ENCODE measurements around the gene RETN.
A peak's percentile ranks its signal among the peaks of the same experiment; 100 is the strongest.

RETN gene

GRCh38 chr19:7689165-7689564 is 20.3 kb downstream of the RETN start:
- peaks cover 5% of the 10 kb centered on the region for H3K36me3 Mint-ChIP-seq (ENCODE audit: insufficient read depth)
- no peaks in the 10 kb centered on the region for H3K9me3 Mint-ChIP-seq
- no peaks in the 10 kb centered on the region for H3K4me1 Mint-ChIP-seq
- H3K4me3 Mint-ChIP-seq = no peak overlapping the region
- DNase-seq (ENCODE audit: low spot score in 2 of 2) = no peak
- ATAC-seq (replicated peaks; ENCODE audit: extremely low read depth, poor library complexity, severe bottlenecking) = no peak
- no peak overlapping the region for H3K27ac Mint-ChIP-seq (ENCODE audit: low read depth)
- H3K27me3 Mint-ChIP-seq = no peaks in the 10 kb centered on the region

- ATAC-seq (replicated peaks; ENCODE audit: extremely low read depth, poor library complexity, severe bottlenecking) (no peak), DNase-seq (ENCODE audit: low spot score in 2 of 2) (peak in 1 of 2 donors; percentile 32)
- Mint-ChIP-seq H3K27ac (ENCODE audit: low read depth) (no peak overlapping the region), H3K4me3 (no peak overlapping the region), H3K36me3 (ENCODE audit: insufficient read depth) (no peaks in the 10 kb centered on the region), H3K9me3 (no peaks in the 10 kb centered on the region), H3K27me3 (no peaks in the 10 kb centered on the region), H3K4me1 (no peaks in the 10 kb centered on the region)
Measured at GRCh38 chr19:7690779-7691258, 22.0 kb downstream of the RETN start.

GRCh38 chr19:7691497-7691896 is 22.6 kb downstream of the RETN start:
- Mint-ChIP-seq H3K27me3 (no peaks in the 10 kb centered on the region), H3K4me1 (no peaks in the 10 kb centered on the region), H3K27ac (ENCODE audit: low read depth) (no peak overlapping the region), H3K9me3 (no peaks in the 10 kb centered on the region), H3K36me3 (ENCODE audit: insufficient read depth) (no peaks in the 10 kb centered on the region), H3K4me3 (no peak overlapping the region)
- DNase-seq (ENCODE audit: low spot score in 2 of 2) (peak in 1 of 2 donors; percentile 64), ATAC-seq (replicated peaks; ENCODE audit: extremely low read depth, poor library complexity, severe bottlenecking) (peak; percentile 52)

- H3K27me3 Mint-ChIP-seq = peaks cover 2% of the 10 kb centered on the region
- no peak overlapping the region for H3K27ac Mint-ChIP-seq (ENCODE audit: low read depth)
- H3K4me1 Mint-ChIP-seq = no peaks in the 10 kb centered on the region
- no peaks in the 10 kb centered on the region for H3K36me3 Mint-ChIP-seq (ENCODE audit: insufficient read depth)
- no peaks in the 10 kb centered on the region for H3K9me3 Mint-ChIP-seq
- H3K4me3 Mint-ChIP-seq = no peak overlapping the region
- ATAC-seq (replicated peaks; ENCODE audit: extremely low read depth, poor library complexity, severe bottlenecking) = peak; percentile 77
- DNase-seq (ENCODE audit: low spot score in 2 of 2) = peak in 1 of 2 donors; percentile 62
Measured at GRCh38 chr19:7692417-7693088, 23.7 kb downstream of the RETN start.

- Mint-ChIP-seq H3K4me3 (no peak overlapping the region), H3K27ac (ENCODE audit: low read depth) (no peak overlapping the region), H3K36me3 (ENCODE audit: insufficient read depth) (no peaks in the 10 kb centered on the region), H3K4me1 (peaks cover 6% of the 10 kb centered on the region), H3K27me3 (peaks cover 22% of the 10 kb centered on the region), H3K9me3 (no peaks in the 10 kb centered on the region)
- no peak for DNase-seq (ENCODE audit: low spot score in 2 of 2)
- no peak for ATAC-seq (replicated peaks; ENCODE audit: extremely low read depth, poor library complexity, severe bottlenecking)
Measured at GRCh38 chr19:7694499-7694898, 25.6 kb downstream of the RETN start.

- Mint-ChIP-seq H3K4me1 (peaks cover 11% of the 10 kb centered on the region), H3K36me3 (ENCODE audit: insufficient read depth) (peaks cover 2% of the 10 kb centered on the region), H3K27ac (ENCODE audit: low read depth) (no peak overlapping the region), H3K9me3 (no peaks in the 10 kb centered on the region), H3K27me3 (peaks cover 30% of the 10 kb centered on the region), H3K4me3 (no peak overlapping the region)
- ATAC-seq (replicated peaks; ENCODE audit: extremely low read depth, poor library complexity, severe bottlenecking) = no peak
- DNase-seq (ENCODE audit: low spot score in 2 of 2) = no peak
Measured at GRCh38 chr19:7697721-7698287, 29.0 kb downstream of the RETN start.

GRCh38 chr19:7698583-7698982 is 29.7 kb downstream of the RETN start:
- no peak overlapping the region for H3K4me3 Mint-ChIP-seq
- no peaks in the 10 kb centered on the region for H3K9me3 Mint-ChIP-seq
- peaks cover 30% of the 10 kb centered on the region for H3K27me3 Mint-ChIP-seq
- H3K4me1 Mint-ChIP-seq = peaks cover 11% of the 10 kb centered on the region
- H3K36me3 Mint-ChIP-seq (ENCODE audit: insufficient read depth) = peaks cover 2% of the 10 kb centered on the region
- no peak overlapping the region for H3K27ac Mint-ChIP-seq (ENCODE audit: low read depth)
- ATAC-seq (replicated peaks; ENCODE audit: extremely low read depth, poor library complexity, severe bottlenecking) (no peak), DNase-seq (ENCODE audit: low spot score in 2 of 2) (no peak)

GRCh38 chr19:7699003-7699402 is 30.2 kb downstream of the RETN start:
- H3K4me1 Mint-ChIP-seq = peaks cover 11% of the 10 kb centered on the region
- no peak overlapping the region for H3K27ac Mint-ChIP-seq (ENCODE audit: low read depth)
- ATAC-seq (replicated peaks; ENCODE audit: extremely low read depth, poor library complexity, severe bottlenecking) (no peak), DNase-seq (ENCODE audit: low spot score in 2 of 2) (no peak)
- H3K36me3 Mint-ChIP-seq (ENCODE audit: insufficient read depth) = peaks cover 2% of the 10 kb centered on the region
- peaks cover 30% of the 10 kb centered on the region for H3K27me3 Mint-ChIP-seq
- H3K4me3 Mint-ChIP-seq = no peak overlapping the region
- no peaks in the 10 kb centered on the region for H3K9me3 Mint-ChIP-seq

- no peak overlapping the region for H3K27ac Mint-ChIP-seq (ENCODE audit: low read depth)
- no peak for ATAC-seq (replicated peaks; ENCODE audit: extremely low read depth, poor library complexity, severe bottlenecking)
- no peaks in the 10 kb centered on the region for H3K9me3 Mint-ChIP-seq
- peaks cover 11% of the 10 kb centered on the region for H3K4me1 Mint-ChIP-seq
- peaks cover 2% of the 10 kb centered on the region for H3K36me3 Mint-ChIP-seq (ENCODE audit: insufficient read depth)
- DNase-seq (ENCODE audit: low spot score in 2 of 2) = no peak
- H3K4me3 Mint-ChIP-seq = no peak overlapping the region
- H3K27me3 Mint-ChIP-seq = peaks cover 30% of the 10 kb centered on the region
Measured at GRCh38 chr19:7699417-7700401, 30.9 kb downstream of the RETN start.

- peaks cover 2% of the 10 kb centered on the region for H3K36me3 Mint-ChIP-seq (ENCODE audit: insufficient read depth)
- H3K27me3 Mint-ChIP-seq = peaks cover 30% of the 10 kb centered on the region
- ATAC-seq (replicated peaks; ENCODE audit: extremely low read depth, poor library complexity, severe bottlenecking) = no peak
- H3K4me1 Mint-ChIP-seq = peaks cover 21% of the 10 kb centered on the region
- H3K4me3 Mint-ChIP-seq = no peak overlapping the region
- no peak for DNase-seq (ENCODE audit: low spot score in 2 of 2)
- H3K27ac Mint-ChIP-seq (ENCODE audit: low read depth) = no peak overlapping the region
- no peaks in the 10 kb centered on the region for H3K9me3 Mint-ChIP-seq
Measured at GRCh38 chr19:7701049-7701653, 32.3 kb downstream of the RETN start.

- H3K9me3 Mint-ChIP-seq = no peaks in the 10 kb centered on the region
- H3K27ac Mint-ChIP-seq (ENCODE audit: low read depth) = peak within 1 kb of the TSS; percentile 49
- H3K4me3 Mint-ChIP-seq = no peak within 1 kb of the TSS
- ATAC-seq (replicated peaks; ENCODE audit: extremely low read depth, poor library complexity, severe bottlenecking) = no peak
- H3K36me3 Mint-ChIP-seq (ENCODE audit: insufficient read depth) = peaks cover 2% of the 10 kb centered on the region
- no peak for DNase-seq (ENCODE audit: low spot score in 2 of 2)
- H3K27me3 Mint-ChIP-seq = peaks cover 30% of the 10 kb centered on the region
- peaks cover 28% of the 10 kb centered on the region for H3K4me1 Mint-ChIP-seq
Measured at GRCh38 chr19:7701654-7702457, 33.0 kb downstream of the RETN start, which contains the start of gene FCER2. FCER2 (minus strand) TSS chr19:7702131; CDS start chr19:7699760, 2,371 bp downstream.

Data from central memory CD8-positive, alpha-beta T cell (primary cell).